HG02884 (cell line): ENCODE measurements around the gene VPS37C.
"Not testable (repeated sequence)": the region's sequence is repeated elsewhere in the genome, so short reads cannot be mapped to it uniquely, and the experiment has no call there.

ENCODE experiments used
- ATAC-seq: cut with Tn5 transposase; IDR thresholded peaks from one replicate; pipeline ENCODE4 v1.9.1; 2021; ENCODE audit warnings: mild to moderate bottlenecking, moderate library complexity; ENCODE audit not compliant: unreplicated experiment

Gene VPS37C

DNA sequence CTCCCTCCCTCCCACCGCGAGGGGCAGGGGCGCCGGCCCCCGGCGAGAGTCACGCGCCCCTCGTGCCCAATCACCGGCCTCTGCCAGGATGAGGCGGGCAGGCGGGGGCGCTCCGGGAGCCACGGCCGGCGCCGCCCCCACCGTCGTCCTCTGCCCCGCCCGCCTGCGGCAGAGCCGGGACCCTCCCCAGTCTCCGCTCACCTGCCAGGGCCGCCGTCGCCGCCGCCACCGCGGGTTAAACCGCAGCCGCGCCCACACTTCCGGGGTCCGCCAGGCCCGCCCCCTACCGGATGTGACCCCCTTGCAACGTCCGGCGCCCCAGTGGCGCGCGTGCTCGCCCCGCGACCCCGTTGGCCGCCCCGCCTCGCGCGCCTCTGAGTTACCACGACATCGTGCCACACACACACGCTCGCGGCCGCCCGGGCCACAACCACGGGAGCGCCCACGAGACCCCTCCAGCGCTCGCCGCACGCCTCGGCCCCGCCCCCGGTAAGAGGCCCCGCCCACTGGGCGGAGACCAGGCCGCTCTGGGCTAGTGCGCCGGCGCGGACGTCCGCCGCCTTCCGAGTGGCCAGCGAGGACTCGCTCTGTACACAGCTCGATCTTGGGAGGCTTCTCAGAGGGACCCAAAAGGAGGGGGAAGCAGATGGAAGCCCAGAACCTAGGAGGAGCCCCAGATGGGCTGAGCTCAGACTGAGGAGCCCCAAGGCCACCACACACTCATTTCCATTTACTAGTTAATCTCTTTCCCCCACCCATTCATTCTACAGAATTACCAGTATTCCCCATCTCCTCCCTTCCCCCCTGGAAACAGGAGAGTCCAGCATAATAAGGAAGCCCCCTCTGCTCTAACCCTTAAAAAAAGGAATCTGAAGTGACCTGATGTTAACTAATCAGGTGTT lies at the start of gene VPS37C:
TSS of gene VPS37C (minus strand) at position 237 of the 902 bp plus-strand sequence. CDS start 22,597 bp downstream, outside the sequence.
- ATAC-seq: peak; percentile 67

DNA sequence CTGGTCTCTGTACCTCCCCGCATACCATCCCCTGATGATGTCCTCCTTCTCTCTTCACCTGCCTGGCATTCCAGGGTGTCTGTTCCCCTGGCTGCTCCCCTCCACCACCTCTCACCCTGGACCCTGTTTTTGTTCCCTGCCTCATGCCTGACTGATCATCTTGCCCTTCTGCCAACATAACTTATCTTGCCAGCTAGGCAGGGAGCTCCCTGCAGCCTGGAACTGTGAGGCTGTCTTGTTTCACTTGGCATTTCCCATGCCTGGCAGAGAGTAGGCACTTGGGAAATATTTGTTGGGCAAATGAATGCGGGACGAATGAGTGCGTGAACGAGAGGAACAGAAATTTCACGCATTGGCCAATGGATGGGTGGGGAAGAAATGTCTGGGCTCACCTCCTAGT lies 49.4 kb upstream of the VPS37C start:
- ATAC-seq: not testable (repeated sequence)

DNA sequence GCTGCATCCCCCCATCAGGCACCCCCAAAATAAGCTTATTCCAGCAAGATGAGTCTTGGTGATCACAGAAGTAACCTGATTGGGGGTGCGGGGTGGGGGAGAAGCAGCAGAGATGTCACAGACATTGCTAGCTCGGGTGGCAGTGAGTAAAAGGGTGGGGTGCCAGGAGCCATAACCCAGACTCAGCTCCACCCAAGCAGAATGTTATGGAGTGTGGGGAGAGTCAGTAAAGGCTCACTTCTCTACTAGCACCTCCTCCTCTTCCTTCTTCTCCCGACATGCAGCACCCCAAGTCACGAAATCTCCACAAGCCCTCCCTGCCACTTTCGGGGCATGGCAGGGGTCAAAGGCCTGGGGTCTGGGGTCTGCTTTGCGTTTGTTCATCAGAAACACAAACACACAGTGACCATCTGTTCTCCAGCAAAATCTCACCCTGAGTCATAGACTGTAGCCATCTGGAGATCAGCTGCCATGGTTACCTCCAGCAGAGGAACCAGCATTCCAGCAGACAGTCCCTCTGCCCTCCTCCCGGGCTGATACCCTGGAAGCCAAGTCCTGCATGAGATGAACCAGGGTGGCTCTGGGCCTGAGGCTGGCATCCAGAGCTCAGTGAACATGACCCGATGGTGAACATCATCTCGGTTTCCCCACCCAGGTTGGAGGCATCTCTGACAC lies 46.5 kb upstream of the VPS37C start:
- ATAC-seq: not testable (repeated sequence)

DNA sequence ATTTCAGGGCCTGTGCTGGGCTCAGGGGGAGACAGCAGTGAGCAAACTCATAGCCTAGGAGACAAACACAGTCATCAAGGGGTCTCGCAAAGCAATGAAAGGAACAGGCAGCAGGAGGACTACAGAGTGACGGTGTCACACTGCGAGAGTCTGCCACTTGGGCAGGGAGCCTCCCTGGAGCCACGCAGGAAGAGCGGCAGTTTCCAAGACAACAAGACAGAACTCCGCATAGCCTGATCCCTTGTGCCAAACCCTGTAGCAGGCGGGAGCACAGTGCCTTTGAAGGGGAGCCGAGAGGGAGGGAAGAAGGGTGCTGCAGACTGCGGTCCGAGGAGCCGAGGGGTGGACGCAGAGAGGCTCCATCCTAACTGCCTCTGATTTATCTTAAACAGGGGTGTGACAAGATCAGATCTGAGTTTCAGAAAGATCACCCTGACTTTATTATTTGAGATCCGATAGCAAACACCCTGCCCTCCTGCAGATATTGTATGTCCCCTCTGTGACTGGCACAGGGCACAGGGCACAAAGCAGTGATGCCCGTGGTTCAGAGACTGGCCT lies 43.4 kb upstream of the VPS37C start:
- ATAC-seq: not testable (repeated sequence)

DNA sequence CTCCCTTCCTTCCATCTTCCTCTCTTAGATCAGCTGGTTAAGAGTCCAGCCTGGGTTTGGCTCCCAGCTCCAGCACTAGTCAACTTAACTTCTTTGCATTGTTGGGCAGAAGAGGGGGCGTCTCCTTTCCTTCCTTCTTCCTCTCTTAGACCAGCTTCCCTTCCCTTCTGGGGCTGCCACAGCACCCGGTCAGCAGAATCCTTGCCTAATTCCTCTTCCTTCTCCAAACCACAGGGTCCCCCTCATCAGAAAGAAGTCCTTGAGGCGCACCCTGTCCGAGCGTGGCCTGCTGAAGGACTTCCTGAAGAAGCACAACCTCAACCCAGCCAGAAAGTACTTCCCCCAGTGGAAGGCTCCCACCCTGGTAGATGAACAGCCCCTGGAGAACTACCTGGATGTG lies 42.6 kb upstream of the VPS37C start:
- not testable (repeated sequence) for ATAC-seq

DNA sequence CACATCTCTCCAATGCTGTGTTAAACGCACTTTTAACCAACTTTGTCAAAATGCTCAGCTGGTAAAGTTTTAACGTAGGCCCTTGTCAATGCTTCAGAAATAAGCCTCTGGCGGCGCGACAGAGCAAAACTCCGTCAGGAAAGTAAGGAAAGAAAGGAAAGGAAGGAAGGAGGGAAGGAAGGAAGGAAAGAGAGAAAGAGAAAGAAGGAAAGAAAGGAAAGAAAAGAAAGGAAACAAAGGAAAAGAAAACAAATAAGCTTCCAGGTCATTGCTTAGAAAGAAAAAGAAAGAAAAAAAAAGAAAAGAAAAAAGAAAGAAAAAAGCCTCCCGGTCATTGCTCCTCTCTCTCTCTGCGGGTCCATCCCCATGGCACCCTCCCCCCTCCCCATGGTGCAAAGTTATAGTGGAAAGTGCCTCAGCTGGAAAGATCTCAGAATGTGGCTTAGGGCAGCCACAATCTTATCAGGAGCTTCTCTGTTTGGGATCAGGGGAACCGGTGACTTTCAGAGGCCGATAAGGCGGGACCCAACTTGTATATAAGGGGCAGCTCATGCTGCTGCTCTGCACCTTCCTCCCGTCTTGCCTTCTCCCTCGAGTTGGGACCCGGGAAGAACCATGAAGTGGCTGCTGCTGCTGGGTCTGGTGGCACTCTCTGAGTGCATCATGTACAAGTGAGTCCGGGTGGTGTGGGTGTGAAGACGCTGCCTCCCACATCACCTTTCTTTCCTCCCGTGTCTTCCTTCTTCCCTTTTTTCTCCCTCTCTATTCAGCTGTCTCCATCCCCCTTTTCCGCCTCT lies 41.9 kb upstream of the VPS37C start, which contains the start of gene PGA3:
TSS of gene PGA3 (plus strand) at position 566 of the 797 bp plus-strand sequence. CDS start at position 616, 50 bp downstream.
- ATAC-seq: not testable (repeated sequence)

DNA sequence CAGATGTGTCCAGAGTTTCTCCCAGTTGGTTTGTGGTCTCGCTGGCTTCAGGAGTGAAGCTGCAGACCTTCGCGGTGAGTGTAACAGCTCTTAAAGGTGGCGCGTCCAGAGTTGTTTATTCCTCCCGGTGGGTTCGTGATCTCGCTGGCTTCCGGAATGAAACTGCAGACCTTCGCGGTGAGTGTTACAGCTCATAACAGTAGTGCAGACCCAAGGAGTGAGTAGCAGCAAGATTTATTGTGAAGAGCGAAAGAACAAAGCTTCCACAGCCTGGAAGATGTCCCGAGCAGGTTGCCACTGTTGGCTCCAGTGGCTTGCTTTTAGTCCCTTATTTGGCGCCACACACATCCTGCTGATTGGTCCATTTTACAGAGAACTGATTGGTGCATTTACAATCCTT lies 40.2 kb upstream of the VPS37C start:
- no peak for ATAC-seq

DNA sequence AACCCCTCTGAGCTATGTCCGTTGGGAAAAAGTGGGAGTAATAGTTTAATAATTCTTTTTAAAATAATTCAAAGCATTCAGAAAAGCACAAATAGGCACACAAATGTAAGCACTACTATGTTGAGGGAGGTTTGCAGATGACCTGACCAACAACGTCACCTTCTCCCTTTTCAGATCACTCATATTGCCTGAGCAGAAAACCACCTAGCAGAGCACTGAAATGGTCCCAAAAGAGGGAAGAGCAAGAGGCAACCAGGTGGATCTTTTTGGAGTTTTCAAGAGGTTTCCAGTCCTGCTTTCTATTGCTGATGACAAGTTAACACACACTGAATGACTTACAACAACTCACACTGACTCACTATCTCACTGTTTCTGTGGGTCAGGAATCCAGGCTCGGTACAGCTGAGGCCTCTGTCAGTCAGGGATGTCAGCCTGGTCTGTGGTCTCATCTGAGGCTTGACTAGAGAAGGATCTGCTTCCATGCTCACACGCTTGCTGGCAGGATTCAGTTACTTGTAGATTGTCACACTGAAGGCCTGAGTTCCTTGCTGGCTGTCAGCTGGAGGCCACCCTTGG lies 37.8 kb upstream of the VPS37C start:
- no peak for ATAC-seq

DNA sequence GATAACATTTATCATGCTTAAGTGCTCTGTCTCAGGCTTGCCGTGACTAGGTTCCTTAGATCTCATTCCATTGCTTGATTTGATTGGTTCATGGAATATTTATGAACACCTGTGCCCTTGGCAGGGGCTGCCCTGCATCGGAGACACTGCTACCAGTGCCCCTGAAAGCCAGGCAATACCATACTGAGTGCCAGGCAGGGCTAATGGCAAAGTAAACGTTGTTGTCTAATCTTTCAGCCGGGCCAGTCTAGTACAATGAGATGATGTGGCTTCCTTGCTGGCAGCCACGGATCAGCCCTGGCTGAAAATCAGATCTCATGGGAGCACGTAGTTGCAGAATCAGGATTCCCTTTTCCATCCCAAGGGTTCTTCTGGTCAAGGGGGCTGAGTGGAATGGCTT lies 37.1 kb upstream of the VPS37C start:
- no peak for ATAC-seq

DNA sequence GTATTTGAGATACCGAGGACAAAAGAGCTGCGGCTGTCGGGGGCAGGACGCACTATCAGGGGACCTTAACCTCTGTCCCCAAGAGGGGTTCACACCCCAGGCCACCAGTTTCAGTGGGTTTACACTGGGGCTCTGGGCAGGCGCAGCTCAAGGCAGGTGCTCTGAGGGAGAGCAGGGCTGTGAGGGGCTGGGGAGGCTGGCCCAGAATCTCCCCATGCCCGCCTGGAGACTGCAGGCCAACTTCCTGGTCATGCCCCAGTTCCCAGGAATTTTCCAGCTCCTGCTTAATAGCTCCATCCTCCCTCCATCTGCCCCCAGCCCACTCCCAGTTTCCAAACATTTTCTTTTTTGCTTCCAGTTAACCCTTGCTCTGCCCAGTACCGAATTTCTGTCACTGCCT lies 34.5 kb upstream of the VPS37C start:
- no peak for ATAC-seq

DNA sequence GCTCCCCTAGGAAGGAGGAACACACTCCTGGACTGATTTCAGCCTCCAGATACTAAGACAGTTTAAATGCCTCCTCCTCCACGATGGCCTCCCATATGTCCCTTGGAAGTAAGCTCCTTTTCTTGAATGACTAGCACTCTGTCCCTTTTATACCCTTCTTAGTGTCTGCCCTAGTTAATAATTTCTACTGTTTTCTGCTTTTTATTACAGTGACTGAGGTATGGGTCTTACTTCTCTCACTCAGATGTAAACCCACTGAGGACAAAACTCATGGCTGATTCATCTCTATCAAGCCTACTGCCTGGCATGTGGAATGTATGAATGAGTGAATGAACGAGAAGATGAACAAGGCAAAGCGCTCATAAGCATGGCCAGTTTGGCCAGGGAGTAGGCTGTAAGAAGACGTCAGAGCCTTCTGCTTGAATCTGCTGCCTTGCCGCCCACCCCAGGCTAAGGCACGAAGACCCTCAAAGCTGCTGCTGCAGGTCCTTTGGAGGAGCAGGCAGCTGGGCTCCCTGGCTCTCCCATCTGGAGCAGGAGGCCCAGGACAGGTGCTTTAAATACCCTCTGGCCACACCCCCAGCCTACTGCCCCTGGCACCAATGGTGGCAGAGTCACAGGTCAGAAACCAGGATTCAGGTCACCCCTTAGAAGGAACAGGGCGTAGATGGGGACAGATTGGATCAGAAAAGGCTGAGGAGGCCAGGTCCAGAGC lies 33.9 kb upstream of the VPS37C start:
- no peak for ATAC-seq

DNA sequence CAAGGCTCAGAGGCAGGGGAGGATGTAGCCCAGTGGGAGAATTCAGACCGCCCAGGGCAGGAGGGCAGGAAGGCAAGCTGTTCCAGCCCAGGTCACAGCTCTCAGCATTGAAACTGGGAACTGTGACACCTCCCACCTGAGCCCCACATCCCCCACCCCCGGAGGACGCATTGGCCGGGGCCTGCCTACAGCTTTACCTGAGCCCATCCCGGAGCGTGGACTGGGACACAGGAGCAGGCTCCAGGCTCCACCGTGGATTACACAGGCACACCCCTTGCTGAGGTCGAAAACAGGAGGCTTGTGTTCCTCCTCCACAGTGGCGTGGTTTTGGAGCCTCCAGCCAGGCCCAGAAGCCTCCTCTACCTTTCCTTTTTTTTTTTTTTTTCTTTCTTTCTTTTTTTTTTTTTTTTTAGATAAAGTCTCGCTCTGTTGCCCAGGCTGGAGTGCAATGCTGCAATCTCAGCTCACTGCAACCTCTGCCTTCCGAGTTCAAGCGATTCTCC lies 33.0 kb upstream of the VPS37C start:
- no peak for ATAC-seq

DNA sequence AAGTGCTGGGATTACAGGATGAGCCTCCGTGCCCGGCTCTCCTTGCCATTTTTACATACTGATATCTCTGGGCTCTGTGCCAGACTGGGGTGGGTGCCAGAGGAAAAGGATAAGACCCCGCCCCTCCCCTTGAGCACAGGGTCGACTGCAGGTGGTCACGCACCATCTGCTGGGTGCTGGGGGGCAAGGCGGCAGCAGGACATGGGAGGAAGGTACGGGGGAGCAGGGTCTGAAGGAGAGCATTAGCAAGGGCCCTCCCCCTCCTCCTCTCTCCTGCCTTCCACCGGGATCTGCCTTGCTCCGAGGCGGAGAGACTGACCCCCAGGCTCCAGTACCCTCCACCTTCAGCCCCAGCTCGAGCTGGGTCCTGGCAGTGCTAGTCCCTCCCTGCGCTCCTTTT lies 32.4 kb upstream of the VPS37C start:
- ATAC-seq: no peak

DNA sequence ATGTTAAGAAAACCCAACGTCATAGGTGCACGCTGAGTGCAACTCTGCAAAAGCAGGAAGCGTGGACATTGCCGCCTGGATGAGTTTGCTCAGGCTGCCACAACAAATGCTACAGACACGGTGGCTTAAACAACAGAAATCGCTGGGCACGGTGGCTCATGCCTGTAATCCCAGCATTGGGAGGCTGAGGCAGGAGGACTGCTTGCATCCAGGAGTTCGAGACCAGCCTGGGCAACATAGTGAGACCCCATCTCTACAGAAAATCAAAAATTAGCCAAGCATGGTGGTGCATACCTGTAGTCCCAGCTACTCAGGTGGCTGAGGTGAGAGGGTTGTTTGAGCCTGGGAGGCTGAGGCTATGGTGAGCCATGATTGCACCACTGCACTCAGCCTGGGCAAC lies 28.7 kb upstream of the VPS37C start:
- ATAC-seq: no peak

DNA sequence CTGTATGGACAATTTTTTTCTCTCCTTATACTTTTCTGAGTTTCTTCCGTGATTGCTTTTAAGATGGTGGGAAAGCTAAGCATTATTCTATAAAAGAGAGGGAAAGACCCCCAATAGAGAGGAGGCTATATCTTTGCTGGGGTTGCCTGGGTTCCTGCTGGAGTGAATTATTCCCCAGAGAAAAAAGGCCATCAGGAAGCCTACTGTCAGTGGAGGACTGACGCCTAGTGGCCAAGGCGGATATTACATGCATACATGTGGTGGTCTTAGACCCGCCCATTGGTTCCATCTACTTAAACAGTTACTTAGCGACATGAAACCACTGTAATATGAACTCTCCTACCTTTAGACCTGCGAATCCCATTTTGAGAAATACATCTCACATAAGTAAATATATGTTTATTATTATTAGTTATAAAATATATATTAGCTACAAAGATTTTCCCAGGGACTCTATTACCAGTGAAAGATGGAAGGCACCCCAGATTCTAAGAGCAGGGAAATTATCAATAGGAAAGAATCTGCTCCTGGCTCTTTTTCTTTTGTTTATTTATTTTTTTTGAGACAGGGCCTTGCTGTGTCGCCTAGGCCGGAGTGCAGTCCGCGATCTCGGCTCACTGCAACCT lies 26.4 kb upstream of the VPS37C start:
- ATAC-seq: no peak

DNA sequence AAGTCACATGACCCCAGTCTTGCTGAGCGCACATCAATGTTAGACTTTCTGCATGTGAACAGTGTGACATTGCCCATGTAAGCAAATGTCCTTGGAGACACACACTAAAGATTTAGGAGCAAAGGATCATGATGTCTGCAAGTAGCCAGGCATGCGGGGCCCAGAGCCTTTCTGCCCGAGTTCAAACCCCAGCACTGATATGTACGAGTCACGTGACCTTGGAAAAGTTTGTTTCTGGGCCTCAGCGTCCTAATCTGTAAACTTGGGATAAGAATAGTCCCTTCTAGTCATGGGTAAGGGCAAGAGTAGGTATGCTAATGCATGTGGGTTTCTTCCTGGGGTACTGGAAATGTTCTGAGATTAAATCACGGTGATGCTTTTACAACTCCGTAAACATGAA lies 25.3 kb upstream of the VPS37C start:
- ATAC-seq: no peak

DNA sequence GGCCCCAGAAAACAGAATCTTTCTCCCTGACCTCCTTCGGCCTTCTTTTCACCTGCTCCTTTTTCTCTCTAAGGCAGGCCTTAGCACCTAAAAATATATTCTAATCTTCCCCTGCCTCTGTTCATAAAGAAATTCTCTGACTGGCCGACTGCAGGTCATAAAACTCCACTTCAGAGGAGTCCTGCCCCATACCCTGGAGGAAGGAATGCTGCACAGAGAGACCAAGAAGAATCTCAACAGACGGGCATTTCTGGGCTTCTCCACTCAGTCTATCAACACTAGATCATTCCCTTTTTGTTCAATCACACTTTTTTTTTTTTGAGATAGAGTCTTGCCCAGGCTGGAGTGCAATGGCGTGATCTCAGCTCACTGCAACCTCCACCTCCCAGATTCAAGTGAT lies 22.4 kb upstream of the VPS37C start:
- ATAC-seq: no peak

DNA sequence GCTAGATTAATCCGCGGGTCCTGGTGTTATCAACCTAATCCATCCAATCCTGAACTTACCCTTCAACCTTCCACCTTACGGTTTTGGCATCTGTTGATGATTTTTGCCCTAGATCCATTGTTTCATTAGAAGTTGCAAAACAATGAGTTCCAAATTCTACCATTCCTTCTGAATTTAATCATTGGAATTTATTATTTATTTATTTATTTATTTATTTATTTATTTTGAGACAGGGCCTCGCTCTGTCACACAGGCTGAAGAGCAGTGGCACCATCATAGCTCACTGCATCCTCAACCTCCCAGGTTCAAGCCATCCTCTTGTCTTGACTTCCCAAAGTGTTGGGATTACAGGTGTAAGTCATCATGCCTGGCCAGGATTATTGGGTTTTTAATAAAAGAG lies 20.3 kb upstream of the VPS37C start:
- ATAC-seq: no peak

DNA sequence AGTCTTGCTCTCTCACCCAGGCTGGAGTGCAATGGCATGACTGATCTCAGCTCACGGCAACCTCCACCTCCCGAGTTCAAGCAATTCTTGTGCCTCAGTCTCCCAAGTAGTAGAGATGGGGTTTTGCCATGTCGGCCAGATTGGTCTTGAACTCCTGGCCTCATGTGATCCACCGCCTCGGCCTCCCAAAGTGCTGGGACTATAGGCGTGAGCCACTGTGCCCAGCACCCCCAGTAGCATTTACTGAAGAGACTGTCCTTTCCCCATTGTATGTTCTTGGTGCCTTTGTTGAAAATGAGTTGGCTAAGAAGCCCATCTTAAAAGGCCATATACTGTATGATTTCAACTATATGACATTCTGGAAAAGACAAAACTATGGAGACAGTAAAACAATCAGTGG lies 19.0 kb upstream of the VPS37C start:
- not testable (repeated sequence) for ATAC-seq
